Loucy (cell line): ENCODE data around the gene EP300.

Experiments
- EZH2phosphoT487 ChIP-seq: fragments of 200-600 bp; IDR thresholded peaks from 2 replicates; pipeline ENCODE4 v1.6.1; 2018; ENCODE audit warnings: antibody characterized with exemption, mild to moderate bottlenecking, moderate library complexity, borderline replicate concordance
- TF ChIP-seq, protein P1 (sequence below): fragments of 200-600 bp; sonication (generic); conservative IDR thresholded peaks from 2 replicates; pipeline ENCODE4 v1.5.1; 2014; ENCODE audit warnings: mild to moderate bottlenecking, antibody characterized with exemption, low read length

DNA sequence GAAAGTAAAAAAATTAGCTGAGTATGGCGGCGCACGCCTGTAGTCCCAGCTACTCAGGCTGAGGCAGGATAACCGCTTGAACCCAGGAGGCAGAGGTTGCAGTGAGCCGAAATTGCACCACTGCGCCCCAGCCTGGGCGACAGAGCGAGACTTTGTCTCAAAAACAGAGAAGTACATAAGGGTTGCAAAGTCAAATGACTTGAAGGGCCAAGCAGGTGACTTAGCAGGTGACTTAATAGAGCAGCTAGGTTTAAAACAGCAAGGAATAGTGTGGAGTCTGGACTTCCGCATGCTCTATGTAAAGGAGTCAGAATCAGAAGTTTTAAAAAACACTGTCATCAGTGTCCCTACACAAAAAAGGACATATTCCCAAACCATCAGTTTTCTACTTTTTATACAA lies 31.7 kb downstream of the EP300 start:
- TF ChIP-seq, protein P1, sequence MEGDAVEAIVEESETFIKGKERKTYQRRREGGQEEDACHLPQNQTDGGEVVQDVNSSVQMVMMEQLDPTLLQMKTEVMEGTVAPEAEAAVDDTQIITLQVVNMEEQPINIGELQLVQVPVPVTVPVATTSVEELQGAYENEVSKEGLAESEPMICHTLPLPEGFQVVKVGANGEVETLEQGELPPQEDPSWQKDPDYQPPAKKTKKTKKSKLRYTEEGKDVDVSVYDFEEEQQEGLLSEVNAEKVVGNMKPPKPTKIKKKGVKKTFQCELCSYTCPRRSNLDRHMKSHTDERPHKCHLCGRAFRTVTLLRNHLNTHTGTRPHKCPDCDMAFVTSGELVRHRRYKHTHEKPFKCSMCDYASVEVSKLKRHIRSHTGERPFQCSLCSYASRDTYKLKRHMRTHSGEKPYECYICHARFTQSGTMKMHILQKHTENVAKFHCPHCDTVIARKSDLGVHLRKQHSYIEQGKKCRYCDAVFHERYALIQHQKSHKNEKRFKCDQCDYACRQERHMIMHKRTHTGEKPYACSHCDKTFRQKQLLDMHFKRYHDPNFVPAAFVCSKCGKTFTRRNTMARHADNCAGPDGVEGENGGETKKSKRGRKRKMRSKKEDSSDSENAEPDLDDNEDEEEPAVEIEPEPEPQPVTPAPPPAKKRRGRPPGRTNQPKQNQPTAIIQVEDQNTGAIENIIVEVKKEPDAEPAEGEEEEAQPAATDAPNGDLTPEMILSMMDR, result no peak
- TF ChIP-seq EZH2phosphoT487, result no peak
